K562 (cell line): ENCODE data around the gene YBEY. TPM values are rescaled to one million over a fixed set of nuclear protein-coding genes. Genes with fewer than 3 reads are reported as not detected.

ENCODE experiments used
- ARID3A ChIP-seq: IDR thresholded peaks from 2 replicates; pipeline ENCODE4 v1.6.1; 2012; ENCODE audit warnings: low read depth, low read length, improper control_type of control experiment, borderline replicate concordance
- CBX2 ChIP-seq: fragments of 200-600 bp; sonication (generic); IDR thresholded peaks from one replicate; pipeline ENCODE4 v1.6.1; 2012; ENCODE audit warnings: mild to moderate bottlenecking, low read length, inconsistent platforms; ENCODE audit not compliant: insufficient read depth, poor library complexity, severe bottlenecking
- CEBPB ChIP-seq: fragments of 450-650 bp; IDR thresholded peaks from 2 replicates; pipeline ENCODE4 v1.6.1; 2016; ENCODE audit warnings: missing genetic modification characterization, missing compliant biosample characterization
- CREB5 ChIP-seq: fragments of 250-450 bp; sonication (Bioruptor Pico); IDR thresholded peaks from 2 replicates; pipeline ENCODE4 v1.5.0; 2020; ENCODE audit warnings: mild to moderate bottlenecking
- ERF ChIP-seq: fragments of 450-650 bp; formaldehyde crosslinking; IDR thresholded peaks from 2 replicates; pipeline ENCODE4 v1.4.0; 2020; ENCODE audit warnings: mild to moderate bottlenecking, mixed read lengths
- ETS2 ChIP-seq: IDR thresholded peaks from 2 replicates; pipeline ENCODE4 v1.6.1; 2016; ENCODE audit warnings: borderline replicate concordance, missing genetic modification characterization, mild to moderate bottlenecking, moderate library complexity, missing compliant biosample characterization; ENCODE audit not compliant: poor library complexity, severe bottlenecking
- FOS ChIP-seq: IDR thresholded peaks from 3 replicates; pipeline ENCODE4 v1.6.1; 2011; ENCODE audit not compliant: insufficient read length; ENCODE audit errors: extremely low read depth
- HOMEZ ChIP-seq: fragments of 250-450 bp; sonication (Bioruptor Pico); IDR thresholded peaks from 2 replicates; pipeline ENCODE4 v1.4.0; 2020; ENCODE audit warnings: mild to moderate bottlenecking, moderate library complexity
- IRF2 ChIP-seq: sonication (generic); formaldehyde crosslinking; IDR thresholded peaks from 2 replicates; pipeline ENCODE4 v1.8.1; 2022; ENCODE audit warnings: mild to moderate bottlenecking, missing genetic modification reagents
- MAFK ChIP-seq: IDR thresholded peaks from 2 replicates; pipeline ENCODE4 v1.6.1; 2011; ENCODE audit warnings: low read length, improper control_type of control experiment
- NCOR1 ChIP-seq: fragments of 450-650 bp; IDR thresholded peaks from 2 replicates; pipeline ENCODE4 v1.6.1; 2016; ENCODE audit warnings: mild to moderate bottlenecking, moderate library complexity
- RUNX1 ChIP-seq: sonication (generic); IDR thresholded peaks from 2 replicates; pipeline ENCODE4 v1.6.1; 2016; ENCODE audit warnings: antibody characterized with exemption, low read depth
- SAFB2 ChIP-seq: fragments of 200-400 bp; formaldehyde crosslinking; IDR thresholded peaks from 2 replicates; pipeline ENCODE4 v1.6.1; 2018; ENCODE audit warnings: borderline replicate concordance, low read length, low read depth, moderate library complexity; ENCODE audit not compliant: severe bottlenecking
- SP2 ChIP-seq: IDR thresholded peaks from 2 replicates; pipeline ENCODE4 v1.6.1; 2011; ENCODE audit warnings: mild to moderate bottlenecking, low read depth, low read length, moderate library complexity; ENCODE audit not compliant: poor library complexity, severe bottlenecking; ENCODE audit errors: extremely low read depth
- SRF ChIP-seq, 2 experiments: fragments of 250-450, 450-650 bp in 1 of 2; sonication (Bioruptor Pico) in 1 of 2; sonication (generic) in 1 of 2; formaldehyde crosslinking; IDR thresholded peaks; 2 replicates each; pipeline versions ENCODE4 v1.5.0 to v1.5.1; 2020 to 2022; ENCODE audit warnings: mild to moderate bottlenecking in 1 of 2, missing genetic modification reagents in 1 of 2
- THAP7 ChIP-seq: fragments of 250-450 bp; sonication (Bioruptor Pico); IDR thresholded peaks from 2 replicates; pipeline ENCODE4 v1.5.0; 2021
- THRB ChIP-seq: fragments of 450-650 bp; formaldehyde crosslinking; conservative IDR thresholded peaks from 2 replicates; pipeline ENCODE4 v1.4.0; 2022; ENCODE audit warnings: mild to moderate bottlenecking, missing genetic modification characterization
- ZNF408 ChIP-seq: fragments of 250-450 bp; sonication (Bioruptor Pico); IDR thresholded peaks from 2 replicates; pipeline ENCODE4 v1.4.0; 2020; ENCODE audit warnings: low read depth, mild to moderate bottlenecking, moderate library complexity
- ZNF766 ChIP-seq: fragments of 200-800 bp; sonication (Bioruptor generic); conservative IDR thresholded peaks from 2 replicates; pipeline ENCODE4 v1.6.1; 2016; ENCODE audit warnings: missing genetic modification characterization, missing compliant biosample characterization
- polyA plus RNA-seq, 8 experiments: library from polyadenylated mRNA; depleted of rRNA in 4 of 8; stranded (reverse) in 5 of 8; unstranded in 3 of 8; fragments of >200 nt; fragmentation: Nextera tagmentation in 2 of 8; fragmentation: Illumina TruSeq in 1 of 8; extraction: Ambion mirVana in 2 of 8; extraction: Trizol in 1 of 8; gene quantifications; 2 replicates each; pipeline versions ENCODE4 v1.2.1 to v1.2.3, GENCODE V29; 2011 to 2014; ENCODE audit warnings: inconsistent platforms in 1 of 8, missing spikeins in 1 of 8
- total RNA-seq, 7 experiments: library from RNA; depleted of rRNA in 6 of 7; stranded (reverse); fragments of >200 nt in 6 of 7; fragmentation: Illumina TruSeq in 2 of 7; extraction: Trizol in 2 of 7; gene quantifications; 2 replicates each; pipeline versions ENCODE4 v1.2.1 to v1.2.3, GENCODE V29; 2011 to 2021; ENCODE audit warnings: low replicate concordance in 1 of 7

The YBEY gene
- total and polyA plus RNA-seq, 9 of the 15 experiments (the other 6 are each of a cell fraction or from before 2014, with no cell fraction given): 6.4 to 28.0 (median 12.4) TPM

- TF ChIP-seq THRB (0 out of 2 replicates have a peak, but pooled peaks have one; percentile 32), FOS (no peak), ARID3A (no peak), SAFB2 (no peak), NCOR1 (no peak; the same call in 1 of the 2 replicates), ETS2 (tag) (peak; percentile 54), SRF (CRISPR knock-in tag; IDR thresholded peaks at IDR 0.05) (peak in 1 of 2 experiments; percentile 56; a peak in 2 of 4 replicates), CEBPB (tag) (no peak), HOMEZ (CRISPR knock-in tag) (no peak), THAP7 (peak; percentile 41; the same call in 1 of the 2 replicates), MAFK (0 out of 2 replicates have a peak, but pooled peaks have one; percentile 15), ZNF408 (CRISPR knock-in tag) (no peak), RUNX1 (peak; percentile 9; the same call in 1 of the 2 replicates), CBX2 (no peak), ERF (CRISPR knock-in tag) (peak; percentile 47; the same call in 1 of the 2 replicates), CREB5 (CRISPR knock-in tag) (no peak), IRF2 (CRISPR knock-in tag) (peak; percentile 59; the same call in 1 of the 2 replicates), ZNF766 (CRISPR knock-in tag) (no peak), SP2 (no peak)
These were observed at the start of gene YBEY (continued) for GRCh38 chr21:46285761-46286647.
